GM18867 (cell line): Measurements from ENCODE around the gene TEKTIP1.
"Not testable (repeated sequence)": the region's sequence is repeated elsewhere in the genome, so short reads cannot be mapped to it uniquely, and the experiment has no call there.

ENCODE experiments used
- ATAC-seq: cut with Tn5 transposase; IDR thresholded peaks from one replicate; pipeline ENCODE4 v1.9.1; 2021; ENCODE audit warnings: mild to moderate bottlenecking, moderate library complexity; ENCODE audit not compliant: unreplicated experiment

Gene TEKTIP1

DNA sequence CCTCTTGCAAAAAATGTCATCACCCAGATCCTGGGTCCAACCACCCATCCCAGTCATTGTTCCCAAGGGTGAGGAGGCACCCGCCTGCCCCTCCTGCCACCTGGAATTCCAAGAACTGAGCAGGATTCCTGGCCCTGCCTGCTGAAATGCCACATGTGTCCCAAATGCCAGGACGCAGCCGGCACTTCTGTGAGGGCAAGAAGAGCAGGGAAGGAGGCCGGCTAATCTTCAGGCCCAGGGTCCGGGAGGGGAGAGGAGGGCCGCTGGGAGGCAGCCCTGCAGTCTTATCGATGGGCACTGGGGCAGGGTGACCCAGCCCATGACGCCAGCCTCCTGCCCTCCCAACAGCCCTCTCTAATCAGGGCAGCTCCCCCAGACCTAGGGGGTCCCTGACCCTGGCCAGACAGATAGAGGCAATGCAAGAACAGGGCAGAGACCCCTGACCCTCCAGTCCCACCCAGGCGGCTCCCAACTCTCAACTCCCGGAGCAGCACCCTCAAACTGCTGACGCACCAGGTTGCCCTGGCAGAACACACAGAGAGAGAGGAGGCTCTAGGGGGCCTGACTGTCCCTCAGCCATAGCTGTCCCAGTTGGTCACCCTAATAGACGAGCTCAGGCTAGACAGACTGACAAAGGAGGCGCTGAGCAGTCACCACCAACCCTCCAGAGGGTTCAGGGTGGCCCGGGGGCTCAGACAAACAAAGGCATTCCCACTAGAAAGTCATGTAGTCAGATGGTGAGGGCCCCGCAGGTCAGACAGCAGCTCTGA, 16.9 kb downstream of the TEKTIP1 start:
- no peak for ATAC-seq

DNA sequence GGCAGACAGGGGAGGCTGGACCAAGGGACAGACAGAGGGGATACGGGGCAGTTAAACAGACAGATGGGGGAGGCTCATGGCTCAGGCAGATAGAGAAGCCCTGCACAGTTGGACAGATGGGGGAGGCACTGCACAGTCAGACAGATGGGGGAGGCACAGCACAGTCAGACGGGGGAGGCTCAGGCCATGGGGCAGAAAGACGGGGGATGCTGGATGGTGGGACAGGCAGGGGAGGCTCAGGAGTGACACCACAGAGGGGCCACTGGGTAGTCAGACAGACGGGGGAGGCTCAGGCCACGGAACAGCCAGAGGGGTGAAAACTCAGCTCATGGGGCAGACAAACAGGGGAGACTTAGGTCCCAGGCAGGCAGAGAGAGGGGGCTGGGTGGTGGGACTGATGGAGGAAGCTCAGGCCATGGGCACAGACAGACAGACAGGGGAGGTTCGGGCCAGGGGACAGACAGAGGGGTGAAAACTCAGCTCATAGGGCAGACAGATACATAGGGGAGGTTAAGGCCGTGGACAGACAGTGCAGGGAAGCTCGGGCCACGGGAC, 17.5 kb downstream of the TEKTIP1 start:
- no peak for ATAC-seq

DNA sequence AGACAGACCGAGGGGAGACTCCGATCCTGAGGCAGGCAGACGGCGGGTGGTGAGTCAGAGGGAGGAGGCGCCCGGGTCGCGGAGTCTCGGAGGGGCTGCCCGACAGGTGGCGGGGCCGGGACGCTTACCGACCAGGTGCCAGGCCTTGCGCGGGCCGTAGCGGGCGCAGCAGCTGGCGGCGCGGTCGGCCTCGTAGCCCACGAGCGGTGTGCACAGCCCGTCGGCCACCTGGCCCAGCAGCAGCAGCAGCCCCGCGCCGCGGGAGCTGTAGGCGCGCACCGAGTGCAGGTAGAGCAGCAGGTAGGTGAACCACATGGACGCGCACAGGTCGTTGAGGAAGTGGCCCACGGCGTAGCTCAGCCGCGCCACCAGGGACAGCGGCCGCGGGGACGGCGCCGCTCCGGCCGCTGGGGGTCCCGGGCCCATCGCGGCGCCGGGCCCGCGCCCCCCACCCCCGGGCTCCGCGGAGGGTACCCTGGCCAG, 18.0 kb downstream of the TEKTIP1 start:
- ATAC-seq = no peak

DNA sequence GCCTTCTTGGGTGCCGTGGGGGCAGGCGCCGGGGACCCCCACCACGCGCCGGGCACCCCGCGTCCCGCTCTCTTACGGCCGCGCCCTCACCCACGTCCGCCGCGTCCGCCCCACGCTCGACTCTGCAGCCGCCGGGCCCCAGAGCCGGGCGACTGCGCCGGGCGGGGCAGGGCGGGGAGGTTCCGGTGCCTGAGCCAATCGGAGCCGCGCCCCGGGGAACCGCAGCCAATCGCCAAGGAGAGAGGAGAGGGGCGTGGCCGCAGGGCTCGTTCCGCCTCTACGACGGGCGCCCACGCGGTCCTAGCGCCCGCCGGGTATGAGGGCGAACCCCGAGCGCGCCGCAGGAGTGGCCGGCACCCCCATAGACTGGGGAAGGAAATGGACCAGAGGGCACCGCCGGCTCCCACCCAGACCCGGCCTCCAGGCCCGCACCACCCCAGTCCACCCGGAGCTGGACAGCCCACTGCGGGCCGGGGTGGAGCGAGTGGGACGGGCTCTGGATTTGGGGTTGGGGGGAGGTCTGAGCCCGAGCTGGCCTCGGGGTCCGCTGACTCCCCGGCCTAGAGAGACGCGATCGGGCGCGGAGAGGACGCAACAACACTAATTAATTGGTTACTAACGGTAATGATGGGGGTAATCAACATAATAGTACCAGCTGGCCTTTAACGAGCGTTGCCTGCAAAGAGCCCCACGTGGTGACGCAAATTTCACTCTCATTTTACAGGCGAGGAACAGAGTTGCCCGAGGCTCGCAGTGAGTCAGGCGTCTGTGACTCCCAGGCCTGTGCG, 18.7 kb downstream of the TEKTIP1 start, which contains the start of gene MFSD12:
MFSD12 (minus strand) TSS at position 126 of the 788 bp plus-strand sequence. CDS start 183 bp downstream, outside the sequence.
- ATAC-seq = peak; percentile 79

DNA sequence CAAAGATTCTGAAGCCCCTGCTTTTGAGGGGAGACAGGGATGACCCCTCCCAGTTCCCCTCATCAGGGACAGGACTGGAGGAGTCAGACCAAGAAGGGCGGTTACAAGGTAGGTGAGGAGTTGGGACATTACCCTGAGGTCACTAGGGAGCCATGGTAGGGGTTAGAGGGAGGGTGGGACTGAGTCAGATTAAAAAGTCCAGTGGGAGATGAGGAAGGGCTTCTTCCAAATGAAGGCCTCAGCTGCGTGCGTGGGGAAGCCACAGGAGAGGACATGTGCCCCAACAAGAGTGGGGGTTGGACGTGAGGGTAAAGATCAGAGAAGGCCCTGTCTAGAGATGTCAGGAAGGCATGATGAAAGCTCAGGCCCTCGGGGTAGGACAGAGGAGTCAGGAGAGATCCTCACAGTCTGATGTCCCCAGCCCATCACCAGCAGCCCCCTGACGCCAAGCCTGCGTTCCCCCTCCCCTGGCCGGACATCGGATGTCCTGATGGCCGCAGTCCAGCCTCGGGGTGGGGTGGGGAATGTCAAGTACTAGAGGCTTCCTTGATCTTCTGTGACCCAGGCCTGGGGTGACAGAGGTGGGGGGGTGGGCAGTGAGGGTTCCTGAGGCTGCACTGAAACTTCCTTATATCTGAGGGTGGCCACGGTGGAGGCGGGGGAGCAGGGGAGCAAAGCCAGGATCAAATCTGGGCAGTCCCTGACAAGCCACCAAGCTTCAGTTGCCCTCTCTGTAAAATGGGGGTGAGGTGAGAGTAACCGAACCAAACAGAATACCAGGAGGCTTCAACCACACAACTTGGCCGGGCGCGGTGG, 24.9 kb downstream of the TEKTIP1 start:
- no peak for ATAC-seq

DNA sequence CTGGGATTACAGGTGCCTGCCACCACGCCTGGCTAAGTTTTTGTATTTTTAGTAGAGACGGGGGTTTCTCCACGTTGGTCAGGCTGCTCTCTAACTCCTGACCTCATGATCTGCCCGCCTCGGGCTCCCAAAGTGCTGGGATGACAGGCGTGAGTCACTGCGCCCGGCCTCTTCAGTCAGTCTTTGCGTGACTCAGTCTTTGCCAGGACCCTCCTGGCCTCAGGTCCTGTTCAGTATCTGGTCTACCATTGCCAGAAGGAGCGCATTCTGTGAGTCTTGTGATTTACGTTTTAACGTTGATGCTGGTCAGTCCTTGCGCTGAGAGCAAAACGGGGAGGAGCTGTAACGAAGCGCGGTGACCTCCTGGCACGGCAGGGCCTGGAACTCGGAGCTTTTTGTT, 26.2 kb downstream of the TEKTIP1 start:
- ATAC-seq = no peak

DNA sequence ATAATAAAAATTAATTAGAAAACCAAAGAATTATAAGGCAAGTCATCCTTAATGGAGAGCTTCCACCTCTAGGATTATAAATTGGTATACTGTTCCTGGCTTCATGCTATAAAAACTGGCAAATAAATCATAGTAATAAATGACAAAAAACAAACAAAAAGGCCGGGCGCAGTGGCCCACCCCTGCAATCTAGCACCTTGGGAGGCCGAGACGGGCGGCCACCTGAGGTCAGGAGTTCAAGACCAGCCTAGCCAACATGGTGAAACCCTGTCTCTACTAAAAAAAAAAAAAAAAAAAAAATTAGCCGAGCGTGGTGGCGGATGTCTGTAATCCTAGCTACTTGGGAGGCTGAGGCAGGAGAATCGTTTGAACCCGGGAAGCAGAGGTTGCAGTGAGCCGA, 31.1 kb downstream of the TEKTIP1 start:
- ATAC-seq = not testable (repeated sequence)

DNA sequence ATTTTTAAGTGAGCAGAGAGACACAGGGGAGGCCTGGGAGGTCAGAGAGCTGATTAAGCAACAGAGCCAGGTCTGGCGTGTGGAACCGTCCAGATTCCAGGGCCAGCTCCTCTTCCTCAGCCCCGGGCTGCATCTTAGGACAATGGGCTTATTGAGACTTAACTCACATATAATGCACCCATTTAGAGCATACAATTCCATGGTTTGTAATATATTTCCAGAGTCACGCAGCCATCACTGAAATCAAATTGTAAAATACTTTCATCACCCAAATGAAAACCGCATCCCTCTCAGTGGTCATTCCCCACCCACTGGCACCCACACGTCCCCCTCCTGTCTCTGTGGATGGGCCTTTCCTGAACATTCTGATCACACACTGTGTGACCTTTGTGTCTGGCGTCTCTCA, 31.6 kb downstream of the TEKTIP1 start:
- ATAC-seq = no peak

DNA sequence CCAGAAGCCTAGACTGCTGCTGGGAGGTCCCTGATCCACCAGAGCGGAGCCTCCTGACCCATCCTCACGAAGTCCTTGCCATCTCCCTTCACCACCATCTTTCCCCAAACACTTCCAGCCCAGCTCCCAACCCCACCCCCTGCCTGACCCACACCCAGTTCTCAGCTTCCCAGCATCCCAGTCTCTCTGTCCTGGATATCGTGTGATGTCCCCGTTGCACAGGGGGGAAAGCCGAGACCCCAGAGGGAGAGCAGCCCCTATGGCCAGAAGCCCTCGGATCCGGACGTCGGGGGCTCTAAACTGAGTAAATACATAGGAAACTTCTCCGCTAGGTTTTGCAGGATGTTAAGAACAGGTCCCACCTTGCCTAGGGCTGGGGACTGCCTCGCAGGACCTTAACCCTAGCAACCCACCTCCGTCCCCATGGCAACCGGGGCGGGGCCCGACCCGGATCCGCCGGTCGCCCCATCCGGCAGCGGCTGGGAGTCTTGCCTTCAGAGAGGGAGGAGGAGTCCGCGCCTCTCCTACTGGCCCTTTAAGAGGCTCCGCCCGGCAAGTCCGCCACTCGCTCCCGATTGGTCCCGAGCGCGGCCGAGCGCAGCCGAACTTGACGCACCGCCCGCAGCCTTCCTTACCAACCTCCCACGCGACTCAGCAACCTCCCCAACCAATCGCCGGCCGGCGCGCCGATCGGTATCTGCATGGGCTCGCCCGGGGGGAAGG, 33.3 kb downstream of the TEKTIP1 start:
- peak; percentile 84 for ATAC-seq

DNA sequence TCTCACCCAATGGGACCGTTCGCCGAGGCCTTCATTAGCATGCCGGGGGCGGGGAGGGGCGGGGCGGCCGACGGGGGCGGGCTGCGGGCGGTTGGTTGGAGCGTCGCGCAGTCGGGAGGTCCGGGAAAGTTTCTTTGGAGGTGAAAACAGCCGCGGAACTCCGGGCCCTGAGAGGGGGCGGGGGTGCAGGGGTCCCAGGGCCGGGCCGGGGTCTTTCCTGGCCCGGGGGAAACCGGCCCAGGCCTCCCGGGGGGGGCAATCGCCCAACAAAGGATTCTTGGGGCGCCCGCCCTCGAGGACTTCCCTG, 33.8 kb downstream of the TEKTIP1 start, which contains the start of gene HMG20B:
HMG20B (plus strand) TSS at position 90 of the 307 bp plus-strand sequence. CDS start 366 bp downstream, outside the sequence.
- ATAC-seq = no peak

DNA sequence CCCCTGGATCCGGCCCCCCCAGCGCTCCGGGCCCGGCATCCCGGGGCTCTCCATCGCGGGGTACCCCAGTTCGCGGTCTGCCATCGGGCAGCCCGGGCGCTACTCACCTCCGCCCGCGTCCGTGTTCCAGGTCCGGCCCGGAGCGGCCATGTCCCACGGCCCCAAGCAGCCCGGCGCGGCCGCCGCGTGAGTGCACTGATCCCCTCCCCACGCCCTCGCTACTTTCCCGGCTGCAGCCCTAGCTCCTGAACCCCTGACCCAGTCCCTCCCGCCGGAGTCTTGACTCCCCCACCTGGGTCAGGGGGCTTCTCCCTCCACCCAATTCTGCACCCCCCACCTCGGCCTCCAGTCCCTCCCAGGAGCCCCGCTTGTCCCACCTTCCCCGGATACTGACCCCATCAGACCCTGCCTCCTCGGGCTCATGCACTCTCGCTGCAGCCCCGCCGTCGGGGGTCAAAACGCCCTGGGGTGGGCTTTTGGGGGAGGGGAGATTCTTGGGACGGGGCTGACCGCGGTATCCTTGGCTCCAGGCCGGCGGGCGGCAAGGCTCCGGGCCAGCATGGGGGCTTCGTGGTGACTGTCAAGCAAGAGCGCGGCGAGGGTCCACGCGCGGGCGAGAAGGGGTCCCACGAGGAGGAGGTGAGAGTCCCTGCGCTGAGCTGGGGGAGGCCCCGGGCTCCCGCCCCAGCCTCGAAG, 34.3 kb downstream of the TEKTIP1 start:
- ATAC-seq = peak; percentile 4

DNA sequence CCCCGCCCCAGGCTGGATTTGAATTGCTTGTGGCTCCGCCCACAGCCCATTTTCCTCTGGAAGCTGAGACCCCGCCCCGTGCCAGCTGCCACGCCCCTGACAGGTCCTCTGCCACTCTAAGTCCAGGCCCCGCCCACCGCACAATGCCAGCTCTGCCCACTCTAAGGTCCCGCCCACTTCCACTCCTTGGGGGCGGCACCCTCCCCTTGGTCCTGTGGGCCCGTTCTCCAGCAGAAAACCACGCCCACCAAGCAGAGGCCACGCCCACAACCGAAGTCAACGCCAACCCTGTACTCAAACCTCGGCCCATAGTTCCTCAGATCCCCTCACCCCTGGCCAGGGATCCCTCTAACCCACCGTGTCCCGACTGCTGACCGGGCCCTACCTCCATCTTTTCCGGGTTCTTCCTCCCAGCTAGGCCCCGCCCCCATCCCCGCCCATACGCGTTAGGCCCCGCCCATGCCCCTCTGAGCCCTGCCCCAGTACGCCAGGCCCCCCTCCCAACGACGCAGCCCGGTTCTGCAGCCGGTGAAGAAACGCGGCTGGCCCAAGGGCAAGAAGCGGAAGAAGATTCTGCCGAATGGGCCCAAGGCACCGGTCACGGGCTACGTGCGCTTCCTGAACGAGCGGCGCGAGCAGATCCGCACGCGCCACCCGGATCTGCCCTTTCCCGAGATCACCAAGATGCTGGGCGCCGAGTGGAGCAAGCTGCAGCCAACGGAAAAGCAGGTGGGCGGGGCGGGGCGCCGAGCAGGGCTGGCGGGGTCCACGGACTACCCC, 35.1 kb downstream of the TEKTIP1 start:
- ATAC-seq = peak; percentile 34

DNA sequence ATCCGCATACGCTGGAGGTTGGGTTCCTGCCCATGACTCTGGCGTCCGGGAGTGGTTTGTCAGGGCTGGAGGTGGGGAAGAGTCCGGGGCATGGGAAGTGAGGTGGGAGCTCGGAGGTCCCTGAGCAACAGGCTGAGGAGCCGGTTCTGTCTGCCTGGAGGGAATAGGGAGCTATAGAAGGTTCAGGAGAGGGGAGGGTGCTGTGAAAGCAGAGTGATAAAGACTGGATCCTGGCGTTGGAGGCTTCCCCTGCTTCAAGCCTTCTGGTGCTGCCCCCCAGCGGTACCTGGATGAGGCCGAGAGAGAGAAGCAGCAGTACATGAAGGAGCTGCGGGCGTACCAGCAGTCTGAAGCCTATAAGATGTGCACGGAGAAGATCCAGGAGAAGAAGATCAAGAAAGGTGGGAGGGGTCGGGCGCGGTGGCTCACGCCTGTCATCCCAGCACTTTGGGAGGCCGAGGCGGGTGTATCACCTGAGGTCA, 36.3 kb downstream of the TEKTIP1 start:
- no peak for ATAC-seq

DNA sequence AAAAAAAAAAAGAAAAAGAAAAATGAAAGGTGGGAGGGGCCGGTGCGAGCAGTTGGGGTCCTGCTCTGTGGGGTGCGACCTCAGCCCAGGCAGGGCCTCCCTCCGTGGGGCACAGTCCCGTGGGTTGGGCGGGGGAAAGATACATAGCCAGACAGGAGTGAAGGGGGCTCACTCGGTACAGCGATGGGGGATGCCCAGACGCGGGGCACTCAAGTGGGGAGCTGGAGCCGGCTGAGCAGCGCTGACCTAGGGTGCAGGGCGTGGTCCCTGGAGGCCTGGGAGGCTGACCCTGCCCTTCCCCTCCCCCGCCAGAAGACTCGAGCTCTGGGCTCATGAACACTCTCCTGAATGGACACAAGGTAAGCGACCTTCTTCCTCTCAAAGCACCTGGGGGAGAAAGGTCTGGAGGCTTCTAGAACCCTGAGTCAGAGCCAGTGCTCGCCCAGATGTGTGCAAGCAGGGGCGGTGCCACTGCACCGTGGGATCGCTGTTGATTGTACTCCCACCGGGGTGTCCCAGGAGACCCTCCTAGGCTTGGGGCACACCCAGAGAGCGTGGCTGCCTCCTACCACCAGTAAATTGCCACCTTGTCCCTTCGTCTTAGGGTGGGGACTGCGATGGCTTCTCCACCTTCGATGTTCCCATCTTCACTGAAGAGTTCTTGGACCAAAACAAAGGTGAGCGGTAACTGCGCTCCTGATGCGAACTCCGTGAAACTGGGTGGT, 37.1 kb downstream of the TEKTIP1 start:
- no peak for ATAC-seq

DNA sequence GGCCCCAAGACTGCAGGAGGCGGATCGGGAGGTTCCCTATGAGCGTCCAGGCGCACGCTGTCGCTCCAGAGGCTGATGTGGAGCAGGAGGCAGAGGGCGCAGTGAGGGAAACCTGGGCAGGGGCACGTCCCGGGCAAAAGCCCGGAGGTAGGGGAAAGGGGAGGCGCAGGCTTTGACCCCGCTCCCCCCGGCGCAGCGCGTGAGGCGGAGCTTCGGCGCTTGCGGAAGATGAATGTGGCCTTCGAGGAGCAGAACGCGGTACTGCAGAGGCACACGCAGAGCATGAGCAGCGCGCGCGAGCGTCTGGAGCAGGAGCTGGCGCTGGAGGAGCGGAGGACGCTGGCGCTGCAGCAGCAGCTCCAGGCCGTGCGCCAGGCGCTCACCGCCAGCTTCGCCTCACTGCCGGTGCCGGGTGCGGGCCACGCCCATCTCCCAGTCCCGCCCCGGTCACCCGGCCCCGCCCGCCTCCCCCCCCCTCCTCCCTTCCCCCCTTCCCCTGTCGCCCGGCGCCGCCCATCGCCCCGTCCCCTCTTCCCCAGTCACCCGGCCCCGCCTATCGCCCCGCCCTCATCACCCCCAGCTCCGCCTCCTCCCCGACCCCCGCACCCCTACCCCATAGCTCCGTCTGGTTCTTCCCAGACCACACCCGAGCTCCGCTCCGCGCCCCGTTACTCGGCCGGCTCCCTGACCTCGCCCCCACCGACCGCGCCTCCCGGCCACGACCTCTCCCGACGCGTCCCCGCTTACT, 37.9 kb downstream of the TEKTIP1 start:
- ATAC-seq = no peak

DNA sequence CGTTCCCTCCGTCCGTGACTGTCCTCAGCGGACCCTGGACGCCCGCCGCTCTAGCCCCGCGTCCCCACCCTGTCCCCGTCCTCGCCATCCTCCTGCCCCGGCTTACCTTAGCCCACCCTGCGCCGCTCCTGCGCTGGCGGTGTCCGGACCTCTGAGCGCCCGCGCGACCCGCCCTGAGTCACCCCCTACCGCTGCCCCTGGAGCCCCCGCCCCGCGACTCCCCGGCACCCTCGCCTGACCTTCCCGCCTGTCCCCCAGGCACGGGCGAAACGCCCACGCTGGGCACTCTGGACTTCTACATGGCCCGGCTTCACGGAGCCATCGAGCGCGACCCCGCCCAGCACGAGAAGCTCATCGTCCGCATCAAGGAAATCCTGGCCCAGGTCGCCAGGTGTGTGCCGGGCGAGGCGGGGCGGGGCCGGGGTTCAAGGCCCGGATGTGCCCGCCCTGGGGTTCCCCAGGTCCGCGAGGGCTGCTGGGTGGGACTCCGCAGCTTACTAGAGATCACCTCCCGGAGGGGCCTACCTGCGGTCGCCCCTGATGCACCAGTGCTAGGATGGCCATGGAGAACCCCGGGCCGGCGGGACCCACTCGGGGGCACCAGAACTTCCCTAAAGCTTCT, 38.9 kb downstream of the TEKTIP1 start:
- no peak for ATAC-seq

DNA sequence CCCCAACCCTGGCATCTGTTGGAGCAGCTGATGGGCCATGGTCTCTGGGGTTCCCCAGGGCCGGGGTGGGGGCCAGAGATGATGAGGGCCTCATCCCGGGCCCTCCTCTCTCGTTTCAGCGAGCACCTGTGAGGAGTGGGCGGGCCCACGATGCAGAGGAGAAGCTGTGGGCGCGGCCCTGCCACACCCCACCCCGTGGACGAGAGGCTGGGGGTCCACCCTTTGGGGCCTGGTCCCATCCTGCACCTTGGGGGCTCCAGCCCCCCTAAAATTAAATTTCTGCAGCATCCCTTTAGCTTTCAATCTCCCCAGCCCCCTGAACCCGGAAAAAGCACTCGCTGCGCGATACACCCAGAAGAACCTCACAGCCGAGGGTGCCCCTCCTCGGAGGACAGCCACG, 39.4 kb downstream of the TEKTIP1 start:
- ATAC-seq = no peak
